Measurements from ENCODE around the gene HOPX.

HOPX gene

GRCh38 chr4:56677711-56678110, 3.4 kb downstream of the HOPX start:
- Histone ChIP-seq H3K4me3 (ENCODE audit: low read depth, low read length) (no peak overlapping the region), H3K9me3 (ENCODE audit: control insufficient read depth, insufficient read depth, low read depth, low read length) (no peaks in the 10 kb centered on the region), H3K27ac (ENCODE audit: extremely low read depth, low read depth, low read length) (no peak overlapping the region), H3K4me1 (ENCODE audit: control insufficient read depth, insufficient read depth, low read length) (peaks cover 8% of the 10 kb centered on the region; the same call in 1 of the 2 replicates), H3K36me3 (ENCODE audit: control insufficient read depth in 2 of 2, insufficient read depth in 1 of 2, low read length in 2 of 2) (no peaks in the 10 kb centered on the region)
- CTCF ChIA-PET, result interaction anchor here (0.6 kb wide), 1 partner anchor 14 kb away, joined by 4 read pairs; no protein-coding TSS in a partner anchor
- no peak for TF ChIP-seq ZBTB8A (tag by site-specific recombination; IDR thresholded peaks at IDR 0.05)
- no peak for TF ChIP-seq ZNF341 (tag by site-specific recombination; IDR thresholded peaks at IDR 0.05; ENCODE audit: low read depth)
- TF ChIP-seq ZNF555 (tag by site-specific recombination; conservative IDR thresholded peaks at IDR 0.05), result no peak
- TF ChIP-seq ZFP37 (tag by site-specific recombination; IDR thresholded peaks at IDR 0.05), result no peak
- no peak for TF ChIP-seq HOXC10 (CRISPR knock-in tag; IDR thresholded peaks at IDR 0.05)
- TF ChIP-seq ZNF302 (tag by site-specific recombination; IDR thresholded peaks at IDR 0.05; ENCODE audit: low read depth), result no peak
- peak; percentile 79 for TF ChIP-seq PRDM10 (tag by site-specific recombination; IDR thresholded peaks at IDR 0.05)
- POLR2A ChIA-PET, result no interaction called here

GRCh38 chr4:56674984-56675383, 6.1 kb downstream of the HOPX start:
- Histone ChIP-seq H3K9me3 (ENCODE audit: control insufficient read depth, insufficient read depth, low read depth, low read length) (no peaks in the 10 kb centered on the region), H3K4me1 (ENCODE audit: control insufficient read depth, insufficient read depth, low read length) (no peaks in the 10 kb centered on the region), H3K27ac (ENCODE audit: extremely low read depth, low read depth, low read length) (no peak overlapping the region), H3K4me3 (ENCODE audit: low read depth, low read length) (no peak overlapping the region), H3K36me3 (ENCODE audit: control insufficient read depth in 2 of 2, insufficient read depth in 1 of 2, low read length in 2 of 2) (no peaks in the 10 kb centered on the region)
- CTCF ChIA-PET, result interaction anchor here (0.5 kb wide), 1 partner anchor 167 kb away, joined by 5 read pairs; no protein-coding TSS in a partner anchor
- POLR2A ChIA-PET, result no interaction called here
- TF ChIP-seq ZNF138 (tag by site-specific recombination; IDR thresholded peaks at IDR 0.05; ENCODE audit: borderline replicate concordance) (no peak), ZNF121 (tag by site-specific recombination; IDR thresholded peaks at IDR 0.05) (no peak), REST (tag by site-specific recombination; IDR thresholded peaks at IDR 0.05) (no peak), ZNF112 (tag by site-specific recombination; IDR thresholded peaks at IDR 0.05) (no peak), ZSCAN5A (tag by site-specific recombination; IDR thresholded peaks at IDR 0.05) (no peak), ZFHX2 (tag by site-specific recombination; conservative IDR thresholded peaks at IDR 0.05) (no peak), ZNF558 (tag by site-specific recombination; IDR thresholded peaks at IDR 0.05) (no peak), ZNF473 (tag by site-specific recombination; IDR thresholded peaks at IDR 0.05) (no peak), OSR2 (tag by site-specific recombination; IDR thresholded peaks at IDR 0.05) (no peak), ZNF221 (tag by site-specific recombination; IDR thresholded peaks at IDR 0.05; ENCODE audit: borderline replicate concordance) (no peak), INSM2 (tag by site-specific recombination; IDR thresholded peaks at IDR 0.05) (no peak), ZNF239 (tag by site-specific recombination; IDR thresholded peaks at IDR 0.05) (no peak), ZNF530 (tag by site-specific recombination; IDR thresholded peaks at IDR 0.05; ENCODE audit: low read depth) (no peak), ZNF423 (tag by site-specific recombination; IDR thresholded peaks at IDR 0.05) (no peak), ZNF133 (tag by site-specific recombination; IDR thresholded peaks at IDR 0.05) (no peak), ZNF416 (tag by site-specific recombination; IDR thresholded peaks at IDR 0.05) (no peak), ZNF175 (tag by site-specific recombination; IDR thresholded peaks at IDR 0.05) (no peak)
